Measurements from ENCODE around the gene RSPH9.
"Not testable (repeated sequence)": the region's sequence is repeated elsewhere in the genome, so short reads cannot be mapped to it uniquely, and the experiment has no call there.

The RSPH9 gene

GRCh38 chr6:43687079-43687436, 42.2 kb downstream of the RSPH9 start:
- DNase-seq (ENCODE audit: low spot score): no peak

DNA sequence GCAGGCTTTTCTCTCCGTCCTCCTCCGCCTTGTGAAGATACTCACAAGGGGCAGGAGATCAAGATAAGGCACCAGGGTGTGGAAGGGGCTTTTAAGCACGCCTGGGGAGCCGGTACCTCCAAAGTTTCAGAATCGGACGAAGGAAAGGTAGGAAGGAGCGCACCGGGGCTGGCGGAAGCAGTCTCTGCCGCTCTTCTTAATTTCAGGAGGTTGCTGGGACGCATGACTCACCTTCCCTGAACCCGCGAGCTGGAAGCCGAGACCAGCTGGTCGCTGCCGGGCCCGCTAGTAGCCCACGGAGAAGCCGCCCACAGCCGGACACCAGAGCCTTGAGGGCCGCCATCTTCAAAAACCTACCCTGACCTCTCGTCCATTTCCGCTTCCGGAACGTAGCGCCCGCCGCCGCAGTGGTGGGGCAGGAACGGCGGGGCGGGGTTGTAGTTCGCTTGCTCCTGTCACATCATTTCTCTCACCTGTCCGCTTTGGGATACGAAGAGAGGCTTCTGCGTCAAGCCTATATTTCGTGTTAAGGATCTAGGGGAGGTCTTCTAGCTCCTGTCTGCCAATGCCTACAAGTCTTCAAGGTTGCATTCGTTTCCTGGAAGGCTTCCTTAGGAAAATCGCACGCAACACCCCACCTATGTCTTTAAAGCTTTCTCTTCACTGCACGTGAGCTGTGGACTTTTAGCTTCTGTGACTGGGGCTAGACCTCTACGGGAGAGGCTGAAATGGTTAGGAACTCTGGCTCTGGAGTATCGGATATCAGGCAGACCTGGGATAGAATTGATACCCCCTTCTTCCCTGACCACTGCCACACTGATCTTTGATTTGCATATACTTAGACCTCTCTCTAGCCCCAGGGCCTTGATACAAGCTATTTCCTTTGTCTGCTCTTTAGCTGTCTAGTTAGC, 42.9 kb downstream of the RSPH9 start, which contains the start of gene MRPS18A:
TSS of gene MRPS18A (minus strand) at position 355 of the 911 bp plus-strand sequence. CDS start at position 343, 12 bp downstream.
- peak; percentile 73 for DNase-seq (ENCODE audit: low spot score)

DNA sequence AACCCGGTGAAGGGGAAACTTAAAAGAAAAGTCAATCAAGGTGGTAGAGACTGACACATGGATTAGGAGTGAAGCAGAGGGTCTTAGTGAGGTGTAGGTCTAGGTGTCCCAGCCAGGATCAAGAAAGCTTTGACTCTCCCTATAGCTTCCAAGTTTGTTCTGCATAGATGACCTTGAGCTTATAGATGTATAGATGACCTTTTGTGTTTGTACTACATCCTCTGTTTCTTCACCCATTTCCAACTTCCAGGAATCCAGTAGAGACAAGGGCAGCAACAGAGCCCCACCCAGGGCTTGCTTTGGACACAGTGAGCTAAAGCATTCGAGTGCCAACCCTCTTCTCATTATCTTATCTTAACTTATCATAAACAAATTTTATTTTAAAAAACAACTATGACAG, 44.6 kb downstream of the RSPH9 start:
- DNase-seq (ENCODE audit: low spot score): no peak

GRCh38 chr6:43695215-43695966, 50.6 kb downstream of the RSPH9 start:
- DNase-seq (ENCODE audit: low spot score): no peak

DNA sequence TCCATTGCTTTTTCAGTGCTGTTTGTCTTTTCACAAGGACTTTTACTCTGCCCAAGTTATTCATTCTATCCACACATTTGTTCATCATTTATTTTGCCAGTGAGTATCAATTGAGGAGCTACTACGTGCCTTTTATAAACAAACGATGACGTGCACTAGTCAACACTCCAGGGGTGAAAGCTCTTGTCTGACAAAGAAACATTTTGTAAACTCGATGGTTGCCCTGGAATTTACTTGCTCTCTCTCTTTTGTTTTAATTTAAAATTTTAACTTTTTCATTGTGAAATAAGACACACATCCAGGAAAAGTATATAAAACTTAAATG, 51.1 kb downstream of the RSPH9 start:
- no peak for DNase-seq (ENCODE audit: low spot score)

DNA sequence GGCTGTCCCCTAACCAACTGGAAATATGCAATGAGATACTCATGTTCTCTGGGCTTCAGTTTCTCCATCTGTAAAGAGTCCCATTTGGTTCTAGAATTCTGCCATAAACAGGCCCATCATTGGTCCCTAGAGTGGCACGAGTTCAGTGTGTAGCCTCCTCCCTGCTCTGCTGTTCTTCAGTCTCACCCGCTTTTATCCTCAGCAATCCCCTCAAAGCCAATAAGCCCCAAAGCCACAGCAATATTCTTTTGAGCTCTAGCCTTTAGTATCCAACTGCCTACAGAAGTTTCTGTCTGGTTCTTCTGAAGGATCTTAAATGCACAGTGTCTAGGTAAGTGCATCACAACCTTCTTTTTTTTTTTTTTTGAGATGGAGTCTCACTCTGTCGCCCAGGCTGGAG, 52.6 kb downstream of the RSPH9 start:
- no peak for DNase-seq (ENCODE audit: low spot score)

DNA sequence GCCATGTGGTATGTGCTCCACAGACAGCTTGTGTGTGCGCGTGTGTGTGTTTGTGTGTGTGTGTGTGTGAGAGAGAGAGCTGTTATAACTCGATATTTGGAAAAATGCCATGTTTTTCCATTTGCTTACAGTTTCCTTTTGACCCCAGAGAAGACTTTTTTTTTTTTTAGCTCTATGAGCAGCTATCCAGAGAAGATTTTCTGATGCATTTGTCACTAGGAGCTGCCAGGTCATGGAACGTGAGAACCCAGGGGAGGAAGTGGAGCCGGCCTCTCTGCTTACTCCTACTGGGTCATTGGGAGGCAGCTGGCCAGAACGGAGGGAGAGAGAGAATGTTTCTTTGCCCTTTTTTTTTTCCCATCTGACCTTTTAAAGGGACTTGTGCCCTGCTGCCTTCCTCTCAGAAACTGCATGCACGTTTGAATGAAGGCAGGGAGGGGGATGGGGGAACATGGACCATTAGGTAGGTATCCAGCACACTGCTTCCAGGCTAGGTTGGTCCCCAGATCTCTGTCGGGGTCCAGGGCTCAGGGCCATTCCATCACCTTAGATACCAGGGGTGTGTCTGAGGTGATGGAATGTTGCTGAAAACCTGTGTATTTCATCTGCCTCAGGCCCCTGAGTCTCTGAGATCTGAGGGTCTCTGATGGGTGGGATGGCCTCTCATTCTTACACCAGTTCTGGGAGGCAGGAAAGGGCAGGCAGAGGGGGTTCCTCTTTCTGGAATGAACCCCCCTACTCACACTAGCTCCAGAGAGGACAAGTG, 53.9 kb downstream of the RSPH9 start:
- no peak for DNase-seq (ENCODE audit: low spot score)

DNA sequence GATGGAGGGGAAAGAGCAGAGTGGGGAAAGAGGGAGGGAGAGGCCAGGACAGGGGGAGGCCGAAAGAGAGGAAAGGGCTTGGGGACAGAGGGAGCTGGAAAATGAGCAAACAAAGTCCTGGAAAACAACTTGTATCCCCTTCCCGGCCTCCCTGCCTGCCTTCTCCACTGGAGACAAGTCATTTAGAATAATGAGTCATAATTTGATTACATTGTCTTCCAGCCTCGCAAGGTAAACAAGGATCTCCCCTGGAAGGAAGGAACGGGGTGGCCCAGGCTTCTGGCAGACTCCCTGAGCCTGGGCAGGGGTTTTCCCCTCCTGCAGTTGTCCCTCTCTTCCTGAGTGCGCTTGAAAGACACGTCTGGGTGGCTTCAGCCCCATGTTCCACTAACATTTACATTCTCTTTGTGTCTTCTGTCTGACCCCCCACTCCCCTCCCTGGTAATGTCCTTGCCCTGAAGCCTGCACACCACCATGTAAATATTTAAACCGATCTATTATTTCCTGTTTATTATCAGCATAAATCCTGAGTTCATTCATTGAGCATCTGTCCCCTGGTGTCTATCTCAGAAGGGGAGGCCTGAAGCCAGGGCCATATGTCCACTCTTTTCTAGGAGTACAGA, 54.8 kb downstream of the RSPH9 start:
- no peak for DNase-seq (ENCODE audit: low spot score)

DNA sequence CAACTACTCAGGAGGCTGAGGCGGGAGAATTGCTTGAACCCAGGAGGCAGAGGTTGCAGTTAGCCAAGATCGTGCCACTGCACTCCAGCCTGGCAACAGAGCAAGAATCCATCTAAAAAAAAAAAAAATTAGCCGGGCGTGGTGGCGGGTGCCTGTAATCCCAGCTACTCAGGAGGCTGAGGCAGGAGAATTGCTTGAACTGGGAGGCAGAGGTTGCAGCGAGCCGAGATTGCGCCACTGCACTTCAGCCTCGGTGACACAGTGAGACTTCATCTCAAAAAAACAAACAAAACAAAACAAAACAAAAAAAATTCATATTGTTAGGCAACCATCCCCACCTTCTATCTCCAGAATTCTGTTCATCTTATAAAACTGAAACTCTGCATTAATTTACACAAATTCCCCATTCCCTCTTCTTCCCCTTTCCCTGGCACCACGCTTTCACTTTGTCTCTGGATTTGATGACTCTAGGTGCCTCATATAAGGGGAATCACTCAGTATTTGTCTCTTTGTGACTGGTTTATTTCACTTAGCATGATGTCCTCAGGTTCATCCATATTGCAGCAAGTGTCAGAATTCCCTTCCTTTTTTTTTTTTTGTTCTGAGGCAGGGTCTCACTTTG, 56.2 kb downstream of the RSPH9 start:
- not testable (repeated sequence) for DNase-seq (ENCODE audit: low spot score)

- DNase-seq (ENCODE audit: low spot score): no peak
These were observed 57.3 kb downstream of the RSPH9 start for GRCh38 chr6:43702171-43702533.

GRCh38 chr6:43702534-43703440, 58.0 kb downstream of the RSPH9 start:
- DNase-seq (ENCODE audit: low spot score): peak; percentile 78

- DNase-seq (ENCODE audit: low spot score): peak; percentile 56
These were observed 58.9 kb downstream of the RSPH9 start for GRCh38 chr6:43703512-43704429.

GRCh38 chr6:43705996-43706395, 61.2 kb downstream of the RSPH9 start:
- no peak for DNase-seq (ENCODE audit: low spot score)

GRCh38 chr6:43706788-43707187, 62.0 kb downstream of the RSPH9 start:
- no peak for DNase-seq (ENCODE audit: low spot score)

DNA sequence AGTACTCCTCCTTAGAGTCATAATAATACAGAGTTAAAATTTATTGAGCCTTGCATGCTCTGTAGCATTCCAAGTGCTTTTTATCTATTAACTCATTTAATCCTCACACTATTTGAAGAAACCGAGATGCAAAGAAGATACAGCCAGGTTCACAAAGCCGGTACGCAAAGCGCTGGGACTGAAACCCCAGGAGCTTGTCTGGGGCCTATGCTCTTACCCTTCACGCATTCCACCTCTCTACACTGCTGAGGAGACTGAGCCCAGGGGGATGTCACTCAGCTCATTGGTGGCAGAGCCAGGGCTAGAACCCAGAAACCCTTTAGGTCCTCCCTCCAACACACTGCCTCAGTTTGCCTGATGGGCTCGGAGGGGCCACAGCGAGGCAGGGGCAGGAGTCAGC, 62.4 kb downstream of the RSPH9 start:
- no peak for DNase-seq (ENCODE audit: low spot score)

DNA sequence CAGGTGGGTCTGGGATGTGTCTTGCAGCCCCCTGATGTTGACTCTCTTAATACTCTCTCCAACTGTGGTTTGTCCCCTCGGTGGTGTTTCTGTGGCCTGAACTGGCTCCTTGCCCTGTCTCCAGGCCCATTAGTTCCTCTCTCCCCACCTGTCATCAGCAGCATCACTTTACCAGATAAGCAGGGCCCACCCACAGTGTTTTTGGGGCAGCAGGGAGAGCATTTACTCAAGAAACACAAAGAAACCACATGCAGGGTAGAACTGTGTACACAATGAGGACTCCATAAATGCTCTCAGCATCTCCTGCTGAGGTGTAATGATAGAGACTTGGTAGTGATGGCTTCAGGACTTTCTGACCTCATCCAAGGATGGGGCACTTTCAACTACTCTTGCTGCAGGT, 62.9 kb downstream of the RSPH9 start:
- DNase-seq (ENCODE audit: low spot score): no peak

DNA sequence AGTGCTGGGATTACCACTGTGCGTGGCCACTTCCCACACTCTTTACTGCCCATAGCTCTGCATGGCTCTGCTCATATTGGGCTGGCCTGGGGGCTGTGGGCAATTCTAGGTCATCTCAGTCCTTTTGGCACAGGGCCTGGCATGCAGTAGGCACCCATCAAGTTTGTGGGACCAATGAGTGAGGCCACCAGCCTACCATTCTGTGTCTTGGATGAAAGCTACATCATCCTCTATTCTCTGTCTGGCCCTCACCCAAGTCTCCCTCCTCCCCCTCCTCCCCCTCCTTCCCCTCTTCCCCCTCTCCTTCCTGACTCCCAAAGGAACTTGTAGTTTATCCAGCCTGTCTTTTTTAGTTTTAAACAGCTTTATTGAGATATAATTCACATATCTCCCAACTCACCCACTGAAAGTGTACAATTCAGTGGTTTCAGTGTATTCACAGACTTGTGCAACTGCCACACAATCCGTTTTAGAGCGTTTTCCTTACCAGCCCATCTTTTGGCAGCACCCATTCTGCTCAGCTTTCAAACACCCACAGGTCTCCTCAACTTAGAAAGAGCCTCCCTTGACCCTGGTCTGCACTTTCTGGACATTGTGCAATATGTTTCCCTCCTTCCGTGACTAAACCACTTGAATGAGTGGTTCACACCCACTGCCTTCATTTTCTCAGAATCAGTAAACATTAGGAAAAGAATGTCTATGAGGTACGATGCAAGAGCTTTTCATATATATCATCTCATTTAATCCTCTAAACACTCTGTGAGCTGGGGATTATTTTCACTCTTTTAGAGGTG, 64.2 kb downstream of the RSPH9 start:
- no peak for DNase-seq (ENCODE audit: low spot score)

- no peak for DNase-seq (ENCODE audit: low spot score)
These were observed 64.9 kb downstream of the RSPH9 start for GRCh38 chr6:43709654-43710303.

All from hematopoietic multipotent progenitor cell treated with erythropoietin and hydrocortisone succinate and interleukin-3 and kit ligand, for 17 days (in vitro differentiated cells).